Adrenal gland (tissue), 12 donors: Measurements from ENCODE around the gene DENND1C. TPM values are rescaled to one million over a fixed set of nuclear protein-coding genes. Genes with fewer than 3 reads are reported as not detected.

Source experiments
- DNase-seq, 7 donors: peaks; one replicate each; pipeline ENCODE4 v3.0.0-alpha.2; 2019 to 2020
- H3K27ac ChIP-seq, 5 donors: fragments of 200-600 bp; sonication (generic) in 4 of 5; 1 replicate in 3 of 5; 2 replicates in 2 of 5; pipeline versions ENCODE4 v1.5.1 to v1.8.0; 2016 to 2020; ENCODE audit warnings: mild to moderate bottlenecking in 1 of 5
- H3K27me3 ChIP-seq: fragments of 200-600 bp; 2 replicates; pipeline ENCODE4 v1.8.0; 2021
- H3K36me3 ChIP-seq, 2 donors: fragments of 200-600 bp; replicated peaks in 1 of 2; 1 replicate in 1 of 2; 2 replicates in 1 of 2; pipeline versions ENCODE4 v1.5.1 to v1.8.0; 2018 to 2022
- H3K4me1 ChIP-seq, 2 donors: fragments of 200-600 bp; replicated peaks in 1 of 2; 1 replicate in 1 of 2; 2 replicates in 1 of 2; pipeline versions ENCODE4 v1.5.1 to v1.8.0; 2018 to 2021
- H3K4me3 ChIP-seq, 4 donors: fragments of 200-600 bp; sonication (generic) in 3 of 4; one replicate each; pipeline ENCODE4 v1.5.1; 2016 to 2018
- H3K9me3 ChIP-seq, 3 donors: fragments of 200-600 bp; sonication (generic) in 1 of 3; replicated peaks in 1 of 3; 1 replicate in 2 of 3; 2 replicates in 1 of 3; pipeline versions ENCODE4 v1.5.1 to v1.8.0; 2016 to 2021
- POLR2A ChIP-seq, 2 donors: fragments of 450-650 bp; IDR thresholded peaks; one replicate each; pipeline ENCODE4 v1.6.1; 2017; ENCODE audit warnings: antibody characterized with exemption in 2 of 2, mild to moderate bottlenecking in 2 of 2, moderate library complexity in 1 of 2
- WGBS, 4 donors: extraction: QIAGEN DNeasy Blood & Tissue Kit in 2 of 4; methylation state at CpG; one replicate each; pipeline versions ENCODE4 v1.1.5 to v1.1.7; 2013 to 2017; 5-methylcytosine and 5-hydroxymethylcytosine counted together
- intact Hi-C, 2 donors: fragments of 100-400 bp; cut with DNase I; formaldehyde crosslinking; loops; one replicate each; pipeline versions ENCODE4 v1.14.1 to v1.15.0; 2022 to 2023
- polyA plus RNA-seq, 3 donors: library from polyadenylated mRNA; stranded (reverse); fragments of 200-250 nt in 2 of 3; fragments of 350-450 nt in 1 of 3; fragmentation: Illumina TruSeq in 1 of 3; extraction: RNeasy Lipid Tissue Mini Kit (QIAGEN cat#74804) in 1 of 3; gene quantifications; one replicate each; pipeline ENCODE4 v1.2.3, GENCODE V29; 2013 to 2014
- total RNA-seq, 9 donors: library from RNA; depleted of rRNA in 4 of 9; stranded (reverse); fragments of >200 nt in 4 of 9; fragments of 120-200 nt in 1 of 9; fragmentation: NEBNext Ultra II Directional in 1 of 9; extraction: Animal tissue kit (Norgen Biotek cat#: 25700) in 1 of 9; gene quantifications; one replicate each; pipeline versions ENCODE4 v1.1.0 to v1.2.4, GENCODE V29; 2013 to 2023
- TF ChIP-seq, protein P1 (sequence below), 6 experiments: fragments of 450-650 bp in 4 of 6; fragments of 200-600 bp in 2 of 6; sonication (generic) in 1 of 6; IDR thresholded peaks; 1 replicate in 5 of 6; 2 replicates in 1 of 6; pipeline versions ENCODE4 v1.5.1 to v1.8.0; 2016 to 2021; ENCODE audit warnings: antibody characterized with exemption in 6 of 6, mild to moderate bottlenecking in 2 of 6, moderate library complexity in 1 of 6
- donor health status: healthy with polysubstance abuse.
- donor health status: Bipolar disorder and iron deficiency.
- donor health status: DM: yes; HTN: yes; CAD: no.
- donor health status: DM: no; HTN: no; CAD: no.
- donor health status: DM: no; HTN: no; CAD: no.
- donor health status: DM: yes; HTN: yes; CAD: no.

The DENND1C gene
- total and polyA plus RNA-seq, 12 donors, result 0.66 to 12.1 (median 4.4) TPM

DNA sequence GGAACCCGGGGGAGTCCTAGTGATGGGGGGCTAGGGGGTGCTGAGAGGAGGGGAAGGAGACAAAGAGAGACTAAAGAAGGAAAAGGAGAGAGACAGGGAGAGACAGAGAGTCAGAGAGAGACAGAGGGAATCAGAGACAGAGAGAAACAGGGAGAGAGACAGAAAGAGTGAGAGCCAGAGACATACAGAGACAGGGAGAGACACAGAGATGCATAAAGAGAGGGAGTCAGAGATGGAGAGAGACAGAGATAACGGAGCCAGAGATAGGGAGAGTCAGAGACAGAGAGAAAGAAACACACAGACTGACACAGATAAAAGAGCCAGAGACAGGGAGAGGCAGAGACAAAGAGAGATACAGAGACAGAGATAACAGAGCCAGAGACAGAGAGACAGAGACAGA is 47.8 kb upstream of the DENND1C start:
- Histone ChIP-seq H3K27ac (no peak overlapping the region), H3K9me3 (no peaks in the 10 kb centered on the region)

DNA sequence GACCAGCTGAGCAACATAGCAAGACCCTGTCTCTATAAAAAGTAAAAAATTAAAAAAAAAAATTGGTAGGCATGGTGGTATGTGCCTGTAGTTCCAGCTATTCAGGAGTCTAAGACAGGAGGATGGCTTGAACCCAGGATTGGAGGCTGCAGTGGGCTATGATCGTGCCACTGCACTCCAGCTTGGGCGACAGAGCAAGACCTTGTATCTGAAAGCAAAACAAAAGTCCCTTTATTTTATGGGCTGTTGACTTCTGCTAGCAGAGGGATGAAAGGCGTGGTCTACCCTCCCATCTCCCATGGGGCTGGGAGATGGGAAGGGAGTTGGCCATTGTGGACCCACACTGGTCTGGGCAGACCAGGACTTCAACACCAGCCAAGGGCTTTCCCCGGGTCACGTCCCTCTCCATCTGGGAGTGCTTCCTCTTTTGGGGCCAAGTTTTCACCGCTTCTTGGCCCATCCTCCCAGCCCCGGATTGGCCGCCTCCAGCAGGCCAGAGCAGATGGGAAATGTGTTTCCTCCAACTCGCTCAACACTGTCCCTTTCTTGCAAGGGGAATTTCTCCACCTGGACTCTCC is 47.0 kb upstream of the DENND1C start:
- H3K4me1 ChIP-seq, result peaks cover 11 to 15% of the 10 kb centered on the region in 2 donors
- 53 to 70% (median 57%) methylated on average over 4 to 9 of the region's 9 CpGs for WGBS, 4 donors
- H3K27ac ChIP-seq, result no peak overlapping the region
- no peaks in the 10 kb centered on the region for H3K36me3 ChIP-seq
- H3K27me3 ChIP-seq, result peaks cover 6% of the 10 kb centered on the region
- intact Hi-C loops, result loop anchor here in 1 of 2 donors (10.0 kb wide), 1 partner anchor 206 kb away; the partner anchor contains the start of genes GPR108 and TRIP10
- TF ChIP-seq, protein P1, sequence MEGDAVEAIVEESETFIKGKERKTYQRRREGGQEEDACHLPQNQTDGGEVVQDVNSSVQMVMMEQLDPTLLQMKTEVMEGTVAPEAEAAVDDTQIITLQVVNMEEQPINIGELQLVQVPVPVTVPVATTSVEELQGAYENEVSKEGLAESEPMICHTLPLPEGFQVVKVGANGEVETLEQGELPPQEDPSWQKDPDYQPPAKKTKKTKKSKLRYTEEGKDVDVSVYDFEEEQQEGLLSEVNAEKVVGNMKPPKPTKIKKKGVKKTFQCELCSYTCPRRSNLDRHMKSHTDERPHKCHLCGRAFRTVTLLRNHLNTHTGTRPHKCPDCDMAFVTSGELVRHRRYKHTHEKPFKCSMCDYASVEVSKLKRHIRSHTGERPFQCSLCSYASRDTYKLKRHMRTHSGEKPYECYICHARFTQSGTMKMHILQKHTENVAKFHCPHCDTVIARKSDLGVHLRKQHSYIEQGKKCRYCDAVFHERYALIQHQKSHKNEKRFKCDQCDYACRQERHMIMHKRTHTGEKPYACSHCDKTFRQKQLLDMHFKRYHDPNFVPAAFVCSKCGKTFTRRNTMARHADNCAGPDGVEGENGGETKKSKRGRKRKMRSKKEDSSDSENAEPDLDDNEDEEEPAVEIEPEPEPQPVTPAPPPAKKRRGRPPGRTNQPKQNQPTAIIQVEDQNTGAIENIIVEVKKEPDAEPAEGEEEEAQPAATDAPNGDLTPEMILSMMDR (IDR thresholded peaks at IDR 0.05), result no peak
- TF ChIP-seq POLR2A (IDR thresholded peaks at IDR 0.05), result no peak
- H3K4me3 ChIP-seq, result no peak overlapping the region
- peak in 2 of 7 donors; percentile 38 for DNase-seq
- H3K9me3 ChIP-seq, result no peaks in the 10 kb centered on the region

More for the DNA sequence above, 47.8 kb upstream of the DENND1C start:
- no peak for TF ChIP-seq POLR2A (IDR thresholded peaks at IDR 0.05)
- TF ChIP-seq, protein P1 (IDR thresholded peaks at IDR 0.05), result no peak
- Histone ChIP-seq H3K4me1 (peaks cover 11 to 15% of the 10 kb centered on the region in 2 donors), H3K27me3 (peaks cover 6% of the 10 kb centered on the region), H3K4me3 (no peak overlapping the region), H3K36me3 (no peaks in the 10 kb centered on the region)
- intact Hi-C loops, result loop anchor here in 1 of 2 donors (10.0 kb wide), 1 partner anchor 205 kb away; the partner anchor contains the start of genes GPR108 and TRIP10
- no peak for DNase-seq
- WGBS, 4 donors, result 42 to 68% (median 67%) methylated on average over 2 of the region's 2 CpGs

DNA sequence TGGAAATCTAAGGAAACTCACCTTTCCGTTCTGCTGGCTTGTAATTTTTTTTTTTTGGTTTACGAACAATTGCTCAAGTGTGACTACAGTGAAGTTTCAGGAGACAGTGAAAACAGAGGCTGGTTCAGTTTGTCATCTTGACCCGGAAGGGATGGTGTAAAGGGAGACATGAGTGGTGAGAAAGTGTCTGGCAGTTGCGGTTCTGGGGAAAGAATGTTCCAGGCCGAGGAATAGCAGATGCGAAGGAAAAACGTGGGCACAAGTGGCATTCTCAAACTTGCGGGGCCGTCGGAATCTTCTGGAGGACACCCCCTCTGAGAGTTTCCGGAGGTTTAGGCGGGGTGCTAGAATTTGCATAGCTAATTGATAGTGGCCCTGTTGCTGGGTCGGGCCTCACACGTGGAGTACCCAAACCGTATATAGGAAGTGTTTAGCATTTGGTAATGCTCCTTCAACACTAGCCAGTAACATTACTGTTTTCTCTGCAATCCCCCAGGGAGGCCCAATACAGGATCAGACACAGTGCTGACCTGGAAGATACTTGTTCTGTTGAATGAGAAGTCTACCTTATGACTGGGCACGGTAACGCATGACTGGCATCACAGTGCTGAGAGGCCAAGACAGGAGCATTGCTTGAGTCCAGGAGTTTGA is 46.4 kb upstream of the DENND1C start:
- Histone ChIP-seq H3K9me3 (no peaks in the 10 kb centered on the region), H3K36me3 (no peaks in the 10 kb centered on the region), H3K4me3 (no peak overlapping the region), H3K4me1 (peaks cover 11 to 15% of the 10 kb centered on the region in 2 donors), H3K27me3 (peaks cover 6% of the 10 kb centered on the region), H3K27ac (no peak overlapping the region)
- TF ChIP-seq POLR2A (IDR thresholded peaks at IDR 0.05), result no peak
- TF ChIP-seq, protein P1 (IDR thresholded peaks at IDR 0.05), result no peak
- 74 to 82% (median 78%) methylated on average over 17 of the region's 17 CpGs for WGBS, 4 donors
- intact Hi-C loops, result loop anchor here in 1 of 2 donors (10.0 kb wide), 1 partner anchor 207 kb away; the partner anchor contains the start of genes GPR108 and TRIP10
- DNase-seq, result no peak

DNA sequence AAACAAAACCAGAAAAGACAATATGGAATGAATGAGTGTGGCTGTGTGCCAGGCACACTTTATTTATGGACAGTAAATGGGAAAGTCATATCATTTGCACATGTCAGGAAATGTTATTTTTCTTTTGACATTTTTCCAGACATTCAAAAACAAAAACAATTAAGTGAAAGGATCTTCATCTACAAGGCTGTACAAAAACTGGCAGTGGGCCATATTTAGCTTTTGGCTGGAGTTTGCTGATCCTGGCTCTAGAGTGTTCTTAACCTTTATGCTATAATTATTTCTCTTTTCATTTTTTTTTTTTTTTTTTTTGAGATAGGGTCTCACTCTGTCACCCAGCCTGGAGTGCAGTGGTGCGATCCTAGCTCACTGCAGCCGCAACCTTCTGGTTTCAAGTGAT is 42.7 kb upstream of the DENND1C start:
- H3K36me3 ChIP-seq, result no peaks in the 10 kb centered on the region
- no peaks in the 10 kb centered on the region for H3K9me3 ChIP-seq
- WGBS, 4 donors, result 49 to 72% (median 60%) methylated on average over 2 of the region's 2 CpGs
- H3K4me1 ChIP-seq, result peaks cover 4 to 5% of the 10 kb centered on the region in 2 donors
- H3K27me3 ChIP-seq, result no peaks in the 10 kb centered on the region
- TF ChIP-seq, protein P1 (IDR thresholded peaks at IDR 0.05), result no peak
- no peak for TF ChIP-seq POLR2A (IDR thresholded peaks at IDR 0.05)
- intact Hi-C loops, result loop anchor here in 1 of 2 donors (10.0 kb wide), 1 partner anchor 210 kb away; the partner anchor contains the start of genes GPR108 and TRIP10
- no peak overlapping the region for H3K27ac ChIP-seq
- no peak overlapping the region for H3K4me3 ChIP-seq
- peak in 1 of 7 donors; percentile 45 for DNase-seq
